Measurements from ENCODE around the gene TSPEAR.

Gene TSPEAR

GRCh38 chr21:44750675-44751025 lies 39.3 kb upstream of the TSPEAR start:
- no peak overlapping the region for H3K4me3 ChIP-seq (ENCODE audit: control insufficient read depth, low read depth, low read length)
- TF ChIP-seq, protein P1, sequence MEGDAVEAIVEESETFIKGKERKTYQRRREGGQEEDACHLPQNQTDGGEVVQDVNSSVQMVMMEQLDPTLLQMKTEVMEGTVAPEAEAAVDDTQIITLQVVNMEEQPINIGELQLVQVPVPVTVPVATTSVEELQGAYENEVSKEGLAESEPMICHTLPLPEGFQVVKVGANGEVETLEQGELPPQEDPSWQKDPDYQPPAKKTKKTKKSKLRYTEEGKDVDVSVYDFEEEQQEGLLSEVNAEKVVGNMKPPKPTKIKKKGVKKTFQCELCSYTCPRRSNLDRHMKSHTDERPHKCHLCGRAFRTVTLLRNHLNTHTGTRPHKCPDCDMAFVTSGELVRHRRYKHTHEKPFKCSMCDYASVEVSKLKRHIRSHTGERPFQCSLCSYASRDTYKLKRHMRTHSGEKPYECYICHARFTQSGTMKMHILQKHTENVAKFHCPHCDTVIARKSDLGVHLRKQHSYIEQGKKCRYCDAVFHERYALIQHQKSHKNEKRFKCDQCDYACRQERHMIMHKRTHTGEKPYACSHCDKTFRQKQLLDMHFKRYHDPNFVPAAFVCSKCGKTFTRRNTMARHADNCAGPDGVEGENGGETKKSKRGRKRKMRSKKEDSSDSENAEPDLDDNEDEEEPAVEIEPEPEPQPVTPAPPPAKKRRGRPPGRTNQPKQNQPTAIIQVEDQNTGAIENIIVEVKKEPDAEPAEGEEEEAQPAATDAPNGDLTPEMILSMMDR (IDR thresholded peaks at IDR 0.05; ENCODE audit: control insufficient read depth, insufficient read depth, low read depth, low read length, missing control alignments): no peak
- DNase-seq (ENCODE audit: low read depth): no peak

- no peak overlapping the region for H3K4me3 ChIP-seq (ENCODE audit: control insufficient read depth, low read depth, low read length)
- no peak for DNase-seq (ENCODE audit: low read depth)
- TF ChIP-seq, protein P1 (IDR thresholded peaks at IDR 0.05; ENCODE audit: control insufficient read depth, insufficient read depth, low read depth, low read length, missing control alignments): no peak
Measured at GRCh38 chr21:44749759-44750674, 38.6 kb upstream of the TSPEAR start.

DNA sequence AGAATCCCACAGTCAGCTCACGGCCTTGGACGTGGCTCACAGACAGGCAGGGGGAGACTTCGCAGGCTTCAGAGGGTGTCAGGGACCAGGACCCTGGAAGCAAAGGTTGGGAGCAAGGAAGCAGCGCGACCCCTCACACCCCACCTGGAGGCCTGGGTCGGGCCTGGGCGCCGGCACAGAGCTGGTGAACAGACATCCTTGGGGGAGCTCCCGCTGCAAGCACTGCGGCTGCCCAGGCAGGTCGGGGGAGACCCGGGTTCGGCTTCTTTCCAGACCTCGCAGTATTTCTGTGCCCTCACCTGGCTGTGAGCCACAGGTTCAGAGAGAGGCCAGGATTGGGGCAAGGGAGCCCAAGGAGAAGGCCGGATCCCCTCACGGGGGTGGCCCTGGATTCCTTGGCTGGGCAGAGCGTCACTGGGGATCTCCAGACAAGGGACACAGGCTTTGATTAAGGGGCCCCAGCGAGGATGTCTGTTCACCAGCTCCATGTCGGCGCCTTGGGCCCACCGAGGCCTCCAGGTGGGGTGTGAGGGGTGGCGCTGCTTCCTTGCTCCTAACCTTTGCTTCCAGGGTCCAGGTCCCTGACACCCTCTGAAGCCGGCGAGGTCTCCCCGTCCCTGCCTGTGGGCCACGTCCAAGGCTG lies 37.9 kb upstream of the TSPEAR start:
- no peak overlapping the region for H3K4me3 ChIP-seq (ENCODE audit: control insufficient read depth, low read depth, low read length)
- no peak for DNase-seq (ENCODE audit: low read depth)
- TF ChIP-seq, protein P1 (IDR thresholded peaks at IDR 0.05; ENCODE audit: control insufficient read depth, insufficient read depth, low read depth, low read length, missing control alignments): no peak

DNA sequence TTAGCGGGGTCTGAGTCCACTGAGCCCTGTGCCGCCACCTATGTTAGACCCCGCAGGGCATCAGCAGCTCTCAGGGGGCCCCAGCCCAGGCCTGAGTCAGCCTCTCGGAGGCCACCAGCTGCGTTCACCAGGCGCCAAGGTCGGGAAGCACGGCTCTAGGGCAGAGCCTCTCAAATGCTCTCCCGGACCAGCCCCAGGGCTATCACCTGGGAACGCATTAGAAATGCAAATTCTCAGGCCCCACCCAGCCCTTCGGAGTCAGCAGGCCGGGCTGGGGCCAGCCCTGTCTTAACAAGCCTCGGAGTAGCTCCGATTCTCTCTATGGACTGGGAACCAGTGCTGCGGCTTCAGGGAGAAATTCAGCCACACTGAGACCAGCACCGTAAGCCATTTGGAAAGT lies 37.2 kb upstream of the TSPEAR start:
- TF ChIP-seq, protein P1 (IDR thresholded peaks at IDR 0.05; ENCODE audit: control insufficient read depth, insufficient read depth, low read depth, low read length, missing control alignments): no peak
- no peak for DNase-seq (ENCODE audit: low read depth)
- no peak overlapping the region for H3K4me3 ChIP-seq (ENCODE audit: control insufficient read depth, low read depth, low read length)

GRCh38 chr21:44742418-44743153 lies 31.2 kb upstream of the TSPEAR start:
- TF ChIP-seq, protein P1 (IDR thresholded peaks at IDR 0.05; ENCODE audit: control insufficient read depth, insufficient read depth, low read depth, low read length, missing control alignments): peak; percentile 30
- no peak for DNase-seq (ENCODE audit: low read depth)
- no peak overlapping the region for H3K4me3 ChIP-seq (ENCODE audit: control insufficient read depth, low read depth, low read length)

- no peak overlapping the region for H3K4me3 ChIP-seq (ENCODE audit: control insufficient read depth, low read depth, low read length)
- TF ChIP-seq, protein P1 (IDR thresholded peaks at IDR 0.05; ENCODE audit: control insufficient read depth, insufficient read depth, low read depth, low read length, missing control alignments): no peak
- DNase-seq (ENCODE audit: low read depth): no peak
Measured at GRCh38 chr21:44741921-44742320, 30.5 kb upstream of the TSPEAR start.
